K562 (cell line): Measurements from ENCODE around the gene PHB1. TPM values are rescaled to one million over a fixed set of nuclear protein-coding genes. Genes with fewer than 3 reads are reported as not detected.

ENCODE experiments used
- CAMTA2 ChIP-seq: fragments of 250-450 bp; sonication (Bioruptor Pico); conservative IDR thresholded peaks from 2 replicates; pipeline ENCODE4 v1.5.1; 2022
- CBFA2T3 ChIP-seq: fragments of 450-650 bp; IDR thresholded peaks from 2 replicates; pipeline ENCODE4 v1.6.1; 2017
- RB1 ChIP-seq: fragments of 450-650 bp; IDR thresholded peaks from 2 replicates; pipeline ENCODE4 v1.6.1; 2017; ENCODE audit warnings: low read depth, mild to moderate bottlenecking
- REST ChIP-seq, 2 experiments: fragments of 450-650 bp; formaldehyde crosslinking in 1 of 2; IDR thresholded peaks; 2 replicates each; pipeline versions ENCODE4 v1.4.0 to v1.6.1; 2014 to 2020; ENCODE audit warnings: mild to moderate bottlenecking in 2 of 2, borderline replicate concordance in 1 of 2, low read depth in 1 of 2
- SMARCB1 ChIP-seq: IDR thresholded peaks from 2 replicates; pipeline ENCODE4 v1.6.1; 2011; ENCODE audit warnings: improper control_type of control experiment, low read depth; ENCODE audit not compliant: insufficient read length
- YY1 ChIP-seq, 3 experiments: IDR thresholded peaks; 2 replicates each; pipeline ENCODE4 v1.6.1; 2011; ENCODE audit warnings: low read length in 2 of 3, mild to moderate bottlenecking in 2 of 3, moderate library complexity in 2 of 3, borderline replicate concordance in 1 of 3, control low read depth in 1 of 3, low read depth in 1 of 3; ENCODE audit not compliant: insufficient read depth in 3 of 3, insufficient replicate concordance in 2 of 3, control insufficient read depth in 1 of 3, insufficient read length in 1 of 3; ENCODE audit errors: extremely low read depth in 1 of 3
- ZMIZ1 ChIP-seq, 2 experiments: fragments of 150-350 bp in 1 of 2; IDR thresholded peaks; 2 replicates each; pipeline ENCODE4 v1.6.1; 2012 to 2016; ENCODE audit warnings: low read depth in 2 of 2, low read length in 2 of 2, mild to moderate bottlenecking in 1 of 2, moderate library complexity in 1 of 2
- ZNF282 ChIP-seq: sonication (generic); formaldehyde crosslinking; IDR thresholded peaks from 2 replicates; pipeline ENCODE4 v1.8.1; 2023; ENCODE audit warnings: missing genetic modification reagents
- polyA plus RNA-seq, 8 experiments: library from polyadenylated mRNA; depleted of rRNA in 4 of 8; stranded (reverse) in 5 of 8; unstranded in 3 of 8; fragments of >200 nt; fragmentation: Nextera tagmentation in 2 of 8; fragmentation: Illumina TruSeq in 1 of 8; extraction: Ambion mirVana in 2 of 8; extraction: Trizol in 1 of 8; gene quantifications; 2 replicates each; pipeline versions ENCODE4 v1.2.1 to v1.2.3, GENCODE V29; 2011 to 2014; ENCODE audit warnings: inconsistent platforms in 1 of 8, missing spikeins in 1 of 8
- total RNA-seq, 7 experiments: library from RNA; depleted of rRNA in 6 of 7; stranded (reverse); fragments of >200 nt in 6 of 7; fragmentation: Illumina TruSeq in 2 of 7; extraction: Trizol in 2 of 7; gene quantifications; 2 replicates each; pipeline versions ENCODE4 v1.2.1 to v1.2.3, GENCODE V29; 2011 to 2021; ENCODE audit warnings: low replicate concordance in 1 of 7
- TF ChIP-seq, protein P1 (sequence below): fragments of 450-650 bp; IDR thresholded peaks from 2 replicates; pipeline ENCODE4 v1.7.1; 2018; ENCODE audit warnings: mild to moderate bottlenecking, low read depth; ENCODE audit not compliant: partially characterized antibody
- TF ChIP-seq, protein P2 (sequence below): IDR thresholded peaks from 2 replicates; pipeline ENCODE4 v1.6.1; 2016; ENCODE audit warnings: missing genetic modification characterization, missing compliant biosample characterization

PHB1 gene
- total and polyA plus RNA-seq, 9 of the 15 experiments (the other 6 are each of a cell fraction or from before 2014, with no cell fraction given), result 191 to 818 (median 349) TPM

DNA sequence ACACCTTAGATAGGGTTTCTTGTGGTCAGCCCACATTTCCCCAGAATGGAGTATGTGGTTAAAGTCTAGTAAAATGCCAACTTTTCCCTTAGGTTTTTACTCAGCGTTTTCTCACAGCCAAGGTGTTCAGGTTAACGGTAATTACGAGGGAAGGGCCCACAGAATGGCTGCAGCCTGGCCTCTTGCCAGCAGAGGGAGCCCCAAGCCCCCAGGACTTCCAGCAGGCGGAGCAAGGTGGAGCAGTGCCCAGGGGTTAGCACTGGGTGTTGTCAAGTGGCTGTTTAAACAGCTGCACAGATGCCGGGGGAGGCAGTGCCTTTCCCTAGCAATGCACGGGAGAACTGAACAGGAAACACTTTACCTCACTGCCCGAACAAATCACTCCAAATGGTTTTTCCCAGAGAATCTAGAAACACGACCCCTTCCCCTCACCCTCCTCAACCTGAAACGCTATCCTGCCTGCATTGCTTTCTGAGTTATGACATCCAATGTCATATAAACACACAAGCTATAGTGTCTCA lies 6.6 kb downstream of the PHB1 start (continued):
- TF ChIP-seq REST (IDR thresholded peaks at IDR 0.05; ENCODE audit: borderline replicate concordance), result peak; percentile 85
- TF ChIP-seq REST (CRISPR knock-in tag; IDR thresholded peaks at IDR 0.05; ENCODE audit: low read depth), result no peak
- TF ChIP-seq ZMIZ1 (IDR thresholded peaks at IDR 0.05; ENCODE audit: low read depth in 2 of 2, low read length in 2 of 2), result no peak
- TF ChIP-seq RB1, result peak; percentile 75
- peak in 1 of 3 experiments; percentile 36 for TF ChIP-seq YY1 (IDR thresholded peaks at IDR 0.05; ENCODE audit: borderline replicate concordance in 1 of 3, control insufficient read depth in 1 of 3, extremely low read depth in 1 of 3, insufficient read depth in 3 of 3, insufficient read length in 1 of 3, insufficient replicate concordance in 2 of 3, low read depth in 1 of 3, low read length in 2 of 3)
- TF ChIP-seq ZNF282, result no peak
- TF ChIP-seq CBFA2T3, result no peak
- no peak for TF ChIP-seq CAMTA2
- TF ChIP-seq, protein P1, sequence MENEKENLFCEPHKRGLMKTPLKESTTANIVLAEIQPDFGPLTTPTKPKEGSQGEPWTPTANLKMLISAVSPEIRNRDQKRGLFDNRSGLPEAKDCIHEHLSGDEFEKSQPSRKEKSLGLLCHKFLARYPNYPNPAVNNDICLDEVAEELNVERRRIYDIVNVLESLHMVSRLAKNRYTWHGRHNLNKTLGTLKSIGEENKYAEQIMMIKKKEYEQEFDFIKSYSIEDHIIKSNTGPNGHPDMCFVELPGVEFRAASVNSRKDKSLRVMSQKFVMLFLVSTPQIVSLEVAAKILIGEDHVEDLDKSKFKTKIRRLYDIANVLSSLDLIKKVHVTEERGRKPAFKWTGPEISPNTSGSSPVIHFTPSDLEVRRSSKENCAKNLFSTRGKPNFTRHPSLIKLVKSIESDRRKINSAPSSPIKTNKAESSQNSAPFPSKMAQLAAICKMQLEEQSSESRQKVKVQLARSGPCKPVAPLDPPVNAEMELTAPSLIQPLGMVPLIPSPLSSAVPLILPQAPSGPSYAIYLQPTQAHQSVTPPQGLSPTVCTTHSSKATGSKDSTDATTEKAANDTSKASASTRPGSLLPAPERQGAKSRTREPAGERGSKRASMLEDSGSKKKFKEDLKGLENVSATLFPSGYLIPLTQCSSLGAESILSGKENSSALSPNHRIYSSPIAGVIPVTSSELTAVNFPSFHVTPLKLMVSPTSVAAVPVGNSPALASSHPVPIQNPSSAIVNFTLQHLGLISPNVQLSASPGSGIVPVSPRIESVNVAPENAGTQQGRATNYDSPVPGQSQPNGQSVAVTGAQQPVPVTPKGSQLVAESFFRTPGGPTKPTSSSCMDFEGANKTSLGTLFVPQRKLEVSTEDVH, result no peak
- TF ChIP-seq, protein P2, sequence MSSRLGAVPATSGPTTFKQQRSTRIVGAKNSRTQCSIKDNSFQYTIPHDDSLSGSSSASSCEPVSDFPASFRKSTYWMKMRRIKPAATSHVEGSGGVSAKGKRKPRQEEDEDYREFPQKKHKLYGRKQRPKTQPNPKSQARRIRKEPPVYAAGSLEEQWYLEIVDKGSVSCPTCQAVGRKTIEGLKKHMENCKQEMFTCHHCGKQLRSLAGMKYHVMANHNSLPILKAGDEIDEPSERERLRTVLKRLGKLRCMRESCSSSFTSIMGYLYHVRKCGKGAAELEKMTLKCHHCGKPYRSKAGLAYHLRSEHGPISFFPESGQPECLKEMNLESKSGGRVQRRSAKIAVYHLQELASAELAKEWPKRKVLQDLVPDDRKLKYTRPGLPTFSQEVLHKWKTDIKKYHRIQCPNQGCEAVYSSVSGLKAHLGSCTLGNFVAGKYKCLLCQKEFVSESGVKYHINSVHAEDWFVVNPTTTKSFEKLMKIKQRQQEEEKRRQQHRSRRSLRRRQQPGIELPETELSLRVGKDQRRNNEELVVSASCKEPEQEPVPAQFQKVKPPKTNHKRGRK (tag), result no peak
- TF ChIP-seq SMARCB1, result no peak
- TF ChIP-seq, all 486 proteins: peak for 30
